HTERT RPE-1 (cell line): ENCODE measurements around the gene CNGA1.

ENCODE experiments used
- in situ Hi-C: fragments of 300-500 bp; cut with MboI; formaldehyde crosslinking; loops from 4 replicates; pipeline ENCODE4 v1.14.3; 2020; ENCODE audit warnings: low sequenced_read_pairs

The CNGA1 gene

GRCh38 chr4:48016141-48017107 lies at the start of gene CNGA1, which contains the start of gene NIPAL1:
Gene CNGA1 (minus strand): TSS chr4:48016681. CDS start chr4:47952689, 63,992 bp downstream.
Gene NIPAL1 (plus strand): TSS chr4:48016772. CDS start chr4:48016840, 68 bp downstream.
- in situ Hi-C loops = no loop called here

- in situ Hi-C loops = no loop called here
Observed at GRCh38 chr4:48065587-48066052, 49.1 kb upstream of the CNGA1 start.

DNA sequence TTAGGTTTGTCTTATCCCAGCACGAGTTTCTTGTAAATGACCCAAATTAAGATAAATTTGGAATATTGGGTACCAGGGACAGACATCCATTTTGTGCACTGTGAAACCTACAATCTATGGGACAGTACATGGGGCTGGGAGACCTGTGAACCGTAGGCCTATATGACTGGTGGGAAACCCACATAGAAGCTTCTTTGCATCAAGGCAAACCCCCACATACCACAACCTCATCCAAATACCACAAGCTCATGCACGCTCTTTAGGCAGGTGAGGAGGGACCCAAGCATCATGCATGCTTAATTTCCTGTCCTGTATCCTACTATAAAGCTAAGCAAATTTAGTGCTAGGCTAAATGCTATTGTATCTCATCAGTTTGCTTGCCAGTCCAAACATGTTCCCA lies 47.9 kb upstream of the CNGA1 start:
- in situ Hi-C loops = no loop called here

DNA sequence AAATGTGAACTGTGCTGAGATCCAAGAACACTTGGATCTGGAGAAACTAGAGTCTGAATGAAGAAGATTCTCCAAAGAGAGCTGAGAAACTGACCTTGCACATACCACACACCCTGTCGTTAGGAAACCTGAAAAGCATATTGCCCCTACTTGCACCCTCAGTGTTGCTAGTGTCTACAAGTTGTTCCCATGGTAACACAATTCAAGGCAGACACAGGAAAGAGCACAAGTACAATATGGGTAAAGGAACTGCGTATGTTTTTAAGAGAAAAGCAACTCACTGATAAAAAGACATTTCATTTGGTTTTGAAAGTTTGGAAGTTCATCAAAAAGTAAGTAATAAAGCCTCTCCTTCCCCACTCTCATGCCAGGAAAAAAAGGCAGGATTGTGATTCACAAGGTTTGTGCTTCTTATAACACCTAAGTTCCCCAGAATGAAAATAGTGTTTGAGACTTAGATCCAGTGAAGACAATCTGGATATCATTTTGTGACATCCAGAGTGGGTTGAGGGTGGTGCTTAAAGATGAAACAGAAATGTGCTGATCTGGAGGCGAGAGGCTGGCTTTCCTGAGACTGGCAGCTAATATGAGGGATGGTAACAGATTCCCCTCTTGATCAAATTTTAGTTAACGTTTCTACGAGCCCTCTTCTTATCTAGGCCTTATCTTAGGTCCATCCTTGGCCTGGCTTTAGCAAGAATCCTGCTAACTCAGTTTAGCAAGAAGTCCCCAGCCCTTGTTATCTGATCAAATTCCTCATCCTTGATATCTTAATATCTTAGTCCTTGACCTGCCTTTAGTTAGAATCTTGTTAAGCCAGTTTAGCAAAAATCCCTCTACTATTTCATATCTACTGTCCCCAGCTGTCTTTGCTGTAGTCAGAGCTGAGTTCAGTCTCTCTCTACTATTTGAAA lies 42.4 kb upstream of the CNGA1 start:
- in situ Hi-C loops = no loop called here

GRCh38 chr4:48051078-48051477 lies 34.6 kb upstream of the CNGA1 start:
- in situ Hi-C loops = no loop called here

DNA sequence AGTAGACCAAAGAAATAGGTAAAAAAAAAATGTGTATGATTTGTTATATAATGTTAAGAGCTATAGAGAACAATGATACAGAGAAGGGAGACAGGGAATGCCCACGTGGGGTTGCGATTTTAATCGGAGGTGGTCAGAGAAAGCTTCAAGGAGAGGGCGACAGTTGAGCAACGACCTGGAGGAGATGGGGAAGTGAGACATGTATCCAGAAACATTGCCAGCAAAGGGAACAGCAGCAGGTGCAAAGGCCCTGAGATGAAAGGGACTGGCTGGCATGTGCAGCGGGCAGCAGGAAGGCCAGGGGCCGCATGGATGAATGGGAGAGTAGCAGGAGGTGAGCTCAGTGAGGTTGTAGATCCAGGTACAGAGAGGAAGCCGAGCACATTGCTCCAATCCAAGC lies 33.0 kb upstream of the CNGA1 start:
- in situ Hi-C loops = no loop called here

DNA sequence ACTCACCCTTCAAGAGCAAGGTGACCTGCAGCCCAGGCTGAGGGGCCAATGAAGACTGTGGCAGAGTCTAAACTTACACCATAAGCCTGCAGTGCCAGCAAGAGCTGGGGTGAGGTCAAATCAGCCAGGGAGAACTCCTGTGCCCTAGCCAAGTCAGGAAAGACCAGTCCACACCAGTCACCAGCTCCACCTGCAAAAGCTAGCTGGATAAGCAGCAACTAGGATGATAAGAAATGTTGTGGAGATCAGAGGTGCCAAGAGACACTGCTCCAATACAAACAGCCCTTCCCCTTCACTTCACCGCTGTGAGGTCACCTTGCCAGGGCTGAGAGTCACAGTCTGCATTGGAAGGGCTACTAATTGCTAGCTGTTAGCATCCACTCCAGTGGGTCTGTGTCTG lies 31.4 kb upstream of the CNGA1 start:
- in situ Hi-C loops = no loop called here

DNA sequence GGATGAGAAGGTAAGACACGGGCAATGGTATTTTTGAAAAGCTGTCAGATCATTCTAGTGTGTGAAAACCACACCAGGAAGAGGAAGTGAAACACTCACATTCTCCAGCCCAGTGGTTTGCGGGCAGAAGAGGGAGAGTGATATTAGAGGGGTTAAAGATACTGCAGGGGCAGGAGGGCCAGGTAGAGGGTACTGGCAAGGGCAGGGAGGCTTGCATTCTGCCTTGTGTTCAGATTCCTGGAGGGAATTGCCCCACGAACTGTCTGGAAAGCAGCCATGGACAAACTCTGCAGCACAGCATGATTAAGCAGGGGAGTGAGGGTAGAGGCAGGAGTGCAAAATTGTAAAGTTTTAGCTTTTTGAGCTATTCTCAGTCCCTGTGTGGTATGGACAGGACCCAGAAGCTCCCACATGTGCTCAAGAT lies 31.0 kb upstream of the CNGA1 start:
- in situ Hi-C loops = no loop called here

GRCh38 chr4:48046059-48046458 lies 29.6 kb upstream of the CNGA1 start:
- in situ Hi-C loops = no loop called here

DNA sequence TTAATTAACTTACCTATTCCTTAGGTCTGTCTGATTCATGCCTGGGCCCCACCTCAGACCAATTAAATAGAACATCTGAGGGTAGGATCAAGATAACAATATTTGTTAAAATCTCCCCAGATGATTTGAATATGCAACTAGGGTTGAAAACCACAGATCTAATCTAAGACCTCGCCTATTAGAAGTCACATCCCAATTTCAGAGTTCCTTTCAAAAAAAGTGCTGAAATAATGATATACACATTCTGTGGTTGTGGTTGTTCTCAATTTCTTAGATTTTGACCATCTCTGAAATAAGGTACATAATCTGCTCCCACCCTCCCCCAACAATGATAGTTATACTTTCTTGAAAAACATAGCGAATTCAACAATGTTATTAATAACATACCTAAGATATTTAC lies 27.8 kb upstream of the CNGA1 start:
- in situ Hi-C loops = no loop called here

DNA sequence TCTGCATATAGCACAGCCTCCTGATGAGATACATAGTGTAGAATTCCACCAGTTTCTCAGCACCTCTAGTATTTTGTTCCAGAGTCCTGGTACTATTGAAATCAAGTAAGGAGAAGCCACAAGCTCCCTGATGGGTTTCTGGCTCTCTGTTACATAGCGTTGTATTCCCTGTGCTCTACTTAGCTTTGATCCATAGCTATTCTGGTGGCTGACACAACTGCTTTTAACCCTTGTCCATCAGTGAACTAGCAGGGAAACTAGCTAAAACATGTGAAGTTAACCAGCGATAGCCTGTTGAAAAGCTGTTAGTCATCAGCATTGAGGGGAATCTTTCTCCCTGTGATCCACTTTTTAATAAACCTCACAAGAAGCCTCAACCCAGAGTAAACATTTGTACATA lies 27.0 kb upstream of the CNGA1 start:
- in situ Hi-C loops = no loop called here

DNA sequence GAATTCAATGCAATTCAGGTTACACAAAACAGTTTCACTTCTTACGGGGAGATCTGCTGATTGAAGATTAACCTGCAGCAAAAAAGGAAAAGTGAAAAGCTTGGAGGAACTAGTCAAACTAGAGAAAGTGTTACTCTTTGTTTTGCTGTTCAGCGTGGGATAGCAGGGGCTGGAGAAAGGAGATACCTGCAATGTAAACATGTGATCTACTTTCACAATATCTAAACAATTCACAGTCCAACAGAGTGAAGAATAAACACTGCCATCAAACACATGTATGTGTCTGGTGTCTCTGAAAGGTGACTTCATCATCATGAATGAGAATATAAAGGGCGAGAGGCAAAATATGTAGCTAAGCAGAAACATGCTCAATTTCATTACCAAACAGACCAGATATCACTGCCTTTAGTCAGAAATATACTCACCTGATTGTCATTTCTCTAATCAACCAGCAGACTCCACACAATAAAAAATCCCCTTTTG lies 26.5 kb upstream of the CNGA1 start:
- in situ Hi-C loops = no loop called here

- in situ Hi-C loops = no loop called here
Observed at GRCh38 chr4:48041535-48042137, 25.2 kb upstream of the CNGA1 start.

- in situ Hi-C loops = no loop called here
Observed at GRCh38 chr4:48039561-48039960, 23.1 kb upstream of the CNGA1 start.

DNA sequence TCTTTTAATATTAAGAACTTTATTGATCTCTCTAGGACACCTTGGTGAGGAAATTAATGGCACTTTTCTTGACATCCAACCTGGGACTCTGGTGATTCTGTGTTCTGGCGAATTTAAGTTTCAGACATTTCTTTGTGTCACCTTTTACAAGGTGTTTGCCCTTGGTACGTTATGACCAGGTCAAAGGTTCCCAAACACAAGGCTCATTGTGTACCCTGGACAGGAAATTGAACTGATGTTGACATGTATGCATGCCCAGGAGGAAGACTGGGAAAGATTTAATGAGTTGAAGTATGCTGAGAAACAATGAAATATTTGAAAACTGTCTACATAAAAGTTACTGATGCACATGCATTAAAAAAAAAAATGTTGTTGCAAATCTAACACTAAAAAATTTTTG lies 22.2 kb upstream of the CNGA1 start:
- in situ Hi-C loops = no loop called here

DNA sequence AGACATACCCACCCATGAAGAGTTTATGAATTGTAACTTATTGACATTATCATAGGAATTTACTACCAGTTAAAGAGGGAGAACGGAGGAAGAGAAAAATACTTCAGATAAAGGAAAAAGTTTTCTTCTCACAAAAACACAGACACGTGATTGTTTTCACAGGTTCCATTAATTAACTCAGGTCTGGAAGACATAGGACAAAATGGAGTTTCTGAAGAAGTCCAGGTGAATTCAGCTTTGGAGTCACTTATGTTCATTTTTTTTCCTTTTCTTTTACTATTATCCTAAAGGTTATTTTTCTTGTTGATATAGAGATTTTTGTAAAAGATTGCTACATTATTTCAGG lies 20.6 kb upstream of the CNGA1 start:
- in situ Hi-C loops = no loop called here

DNA sequence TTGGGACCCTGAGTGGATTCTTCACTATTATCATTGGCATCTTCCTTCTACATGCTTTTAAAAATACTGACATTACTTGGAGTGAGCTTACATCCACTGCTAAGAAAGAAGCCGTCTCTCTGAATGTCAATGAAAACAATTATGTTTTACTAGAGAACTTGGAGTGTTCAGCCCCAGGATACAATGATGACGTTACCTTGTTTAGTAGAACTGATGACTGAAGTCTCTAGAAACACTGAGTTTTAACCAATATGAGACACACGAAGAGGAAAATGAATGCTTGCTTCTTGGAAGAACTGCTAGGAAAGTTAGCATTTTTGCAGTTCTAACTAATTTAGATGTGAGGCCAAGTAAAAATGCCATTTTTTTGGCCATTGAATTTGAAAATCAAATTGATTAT lies 19.5 kb upstream of the CNGA1 start:
- in situ Hi-C loops = no loop called here

DNA sequence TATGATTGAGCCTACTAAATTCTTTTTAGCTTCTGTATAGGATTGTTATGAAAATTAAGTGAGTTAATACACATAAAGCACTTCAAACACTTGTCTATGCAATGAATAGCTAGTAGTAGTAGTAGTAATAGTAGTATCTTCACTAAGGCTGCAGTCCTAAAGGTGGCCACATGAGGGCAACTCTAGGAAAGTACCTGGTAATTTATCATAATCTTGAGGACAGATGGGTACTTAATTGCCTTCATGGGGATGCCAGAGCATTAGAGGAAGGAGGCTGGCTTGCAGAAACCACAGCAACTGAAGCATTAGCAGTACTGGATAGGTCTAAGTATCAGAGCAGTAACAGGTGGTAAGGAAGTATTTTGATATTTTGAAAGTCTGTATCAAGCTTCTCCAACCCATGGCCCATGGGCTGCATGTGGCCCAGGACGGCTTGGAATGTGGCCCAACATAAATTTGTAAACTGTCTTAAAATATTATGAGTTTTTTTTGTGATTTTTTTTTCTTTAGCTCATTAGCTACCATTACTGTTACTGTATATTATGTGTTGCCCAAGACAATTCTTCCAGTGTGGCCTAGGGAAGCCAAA lies 17.4 kb upstream of the CNGA1 start:
- in situ Hi-C loops = no loop called here

GRCh38 chr4:48033412-48033811 lies 16.9 kb upstream of the CNGA1 start:
- in situ Hi-C loops = no loop called here

GRCh38 chr4:48032721-48033120 lies 16.2 kb upstream of the CNGA1 start:
- in situ Hi-C loops = no loop called here
